ENCODE measurements around the gene PUSL1.

The PUSL1 gene

DNA sequence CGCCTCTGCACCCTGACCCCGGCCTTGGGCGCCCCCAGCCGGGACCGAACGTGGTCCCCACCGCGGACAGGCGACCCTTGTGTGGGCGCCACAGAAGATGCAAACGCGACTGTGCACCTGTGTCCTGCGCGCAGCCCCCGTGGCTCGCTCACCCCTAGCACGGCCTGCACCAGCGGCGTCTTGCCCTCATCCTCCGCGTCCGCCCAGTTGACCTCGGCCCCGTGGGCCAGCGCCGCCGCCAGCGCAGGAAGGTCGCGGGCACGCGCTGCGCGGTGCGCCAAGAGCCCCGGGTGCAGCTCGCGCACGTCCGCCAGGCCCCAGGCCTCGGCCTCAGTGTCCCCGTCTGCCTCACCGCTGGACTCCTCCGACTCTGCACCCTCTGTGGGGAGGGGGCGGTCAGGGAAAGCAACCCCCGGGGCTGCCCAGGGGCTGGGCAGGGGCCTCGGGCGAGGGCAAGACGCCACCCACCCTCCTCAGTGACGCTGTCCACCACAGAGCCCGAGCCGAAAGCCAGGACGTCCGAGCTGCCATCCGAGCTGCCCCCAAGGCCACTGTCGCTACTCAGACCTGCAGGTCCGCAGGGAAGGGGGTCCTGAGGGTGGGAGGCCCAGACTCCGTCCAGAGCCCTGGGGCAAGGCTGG is 14.0 kb upstream of the PUSL1 start:
- DNase-seq (ENCODE audit: low read depth, low spot score) = no peak

DNA sequence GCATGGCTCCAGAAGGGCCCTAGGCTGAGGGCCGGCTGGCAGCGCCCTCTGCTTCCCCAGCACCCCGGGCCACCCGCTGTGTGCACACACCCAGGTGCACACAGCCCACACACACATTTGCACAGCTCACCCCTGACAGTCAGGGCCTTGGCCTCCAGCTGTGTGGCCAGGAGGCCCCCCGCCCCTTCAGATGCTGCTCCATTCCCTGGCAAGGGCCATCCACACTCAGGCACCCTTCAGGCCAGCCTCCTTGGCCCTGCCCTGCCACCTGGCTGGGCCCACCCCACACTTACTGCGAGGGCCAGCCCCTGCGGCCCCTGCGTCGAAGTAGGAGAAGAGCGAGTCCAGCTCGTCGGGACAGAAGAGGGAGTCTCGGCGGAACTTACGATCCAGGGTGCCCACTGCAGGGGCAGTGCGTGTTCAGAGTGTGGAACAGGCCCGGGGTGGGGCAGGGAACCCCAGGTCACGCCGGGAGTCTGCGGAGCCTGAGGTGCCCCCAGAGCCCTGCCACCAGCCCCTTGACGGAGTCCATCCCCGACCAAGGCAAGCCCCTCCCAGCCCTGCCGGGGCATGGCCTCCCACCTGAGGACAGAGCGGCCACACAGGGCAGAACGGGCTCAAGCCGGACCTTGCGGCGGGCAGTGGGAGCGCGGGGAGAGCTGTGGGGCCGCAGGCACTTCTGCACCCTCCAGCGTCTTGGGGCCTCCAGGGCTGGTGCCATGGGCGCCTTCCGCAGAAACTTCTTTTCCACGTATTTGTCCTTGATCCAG is 13.1 kb upstream of the PUSL1 start:
- DNase-seq (ENCODE audit: low read depth, low spot score) = no peak

DNA sequence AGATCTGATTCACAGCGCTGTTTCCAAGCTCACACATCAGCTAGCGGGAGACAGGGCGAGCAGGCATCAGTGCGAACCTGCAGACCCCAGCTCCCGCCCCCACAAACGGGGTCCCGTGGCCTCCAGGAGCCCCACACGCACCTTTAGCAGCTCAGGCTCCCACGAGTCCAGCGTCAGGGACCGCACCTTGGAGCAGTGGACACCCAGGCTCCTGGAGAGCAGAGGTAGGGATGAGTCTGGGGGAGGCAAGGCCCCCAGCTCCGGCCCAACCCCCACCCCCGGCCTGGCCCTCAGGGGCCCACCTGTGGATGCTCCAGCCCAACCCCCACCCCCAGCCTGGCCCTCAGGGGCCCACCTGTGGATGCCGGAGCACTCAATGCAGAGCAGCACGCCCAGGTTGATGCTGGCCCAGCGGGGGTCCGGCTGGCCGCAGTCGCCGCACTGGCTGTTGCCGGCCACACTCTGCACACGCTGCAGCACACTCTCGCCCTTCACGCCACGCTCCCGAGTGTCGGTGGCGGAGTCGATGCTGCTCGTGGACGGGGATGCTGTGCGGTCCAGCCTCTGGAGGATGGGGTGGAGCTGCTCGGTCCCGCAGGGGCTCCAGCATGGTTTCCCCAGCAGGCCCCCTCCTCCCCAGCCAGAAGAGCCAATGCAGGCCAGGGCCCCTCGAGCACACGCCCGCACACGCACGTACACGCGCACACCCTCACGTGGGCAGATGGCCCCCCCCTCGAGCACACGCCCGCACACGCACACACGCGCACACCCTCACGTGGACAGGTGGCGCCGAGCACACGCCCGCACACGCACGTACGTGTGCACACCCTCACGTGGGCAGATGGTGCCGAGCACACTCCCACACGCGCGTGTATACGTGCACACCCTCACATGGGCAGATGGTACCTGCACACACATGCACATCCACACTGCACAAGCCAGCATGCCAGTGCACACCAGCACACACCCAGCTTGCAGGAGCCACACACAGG is 12.0 kb upstream of the PUSL1 start:
- no peak for DNase-seq (ENCODE audit: low read depth, low spot score)

DNA sequence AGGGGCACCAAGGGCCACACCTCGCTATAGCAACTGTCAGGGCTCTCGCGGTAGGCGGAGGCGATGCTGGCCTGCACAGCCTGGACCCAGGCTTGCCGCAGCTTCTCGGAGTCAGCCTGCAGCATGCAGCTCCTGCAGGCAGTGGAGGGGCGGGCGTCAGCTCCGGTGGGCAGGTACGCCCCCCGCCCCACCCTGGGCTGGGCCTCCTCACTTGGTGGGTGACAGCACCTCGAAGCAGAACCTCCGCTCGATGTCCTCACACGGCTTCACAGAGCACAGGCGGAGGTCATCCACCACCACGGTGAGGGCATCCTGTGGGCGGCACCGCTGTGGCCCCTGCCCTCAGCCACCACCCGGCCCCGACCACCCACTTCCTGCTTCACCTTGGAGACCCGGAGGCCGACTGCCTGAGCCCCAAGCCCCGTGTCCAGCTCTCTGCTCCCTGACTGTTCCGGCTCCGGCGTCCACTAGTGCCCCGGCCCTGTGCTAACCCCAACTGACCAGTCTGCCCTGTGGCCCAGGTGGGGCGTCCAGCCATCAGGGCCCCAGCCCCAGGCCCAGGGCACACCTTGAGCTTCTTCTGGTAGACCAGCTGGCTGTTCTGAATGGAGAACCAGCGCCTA is 10.5 kb upstream of the PUSL1 start:
- DNase-seq (ENCODE audit: low read depth, low spot score) = no peak

DNA sequence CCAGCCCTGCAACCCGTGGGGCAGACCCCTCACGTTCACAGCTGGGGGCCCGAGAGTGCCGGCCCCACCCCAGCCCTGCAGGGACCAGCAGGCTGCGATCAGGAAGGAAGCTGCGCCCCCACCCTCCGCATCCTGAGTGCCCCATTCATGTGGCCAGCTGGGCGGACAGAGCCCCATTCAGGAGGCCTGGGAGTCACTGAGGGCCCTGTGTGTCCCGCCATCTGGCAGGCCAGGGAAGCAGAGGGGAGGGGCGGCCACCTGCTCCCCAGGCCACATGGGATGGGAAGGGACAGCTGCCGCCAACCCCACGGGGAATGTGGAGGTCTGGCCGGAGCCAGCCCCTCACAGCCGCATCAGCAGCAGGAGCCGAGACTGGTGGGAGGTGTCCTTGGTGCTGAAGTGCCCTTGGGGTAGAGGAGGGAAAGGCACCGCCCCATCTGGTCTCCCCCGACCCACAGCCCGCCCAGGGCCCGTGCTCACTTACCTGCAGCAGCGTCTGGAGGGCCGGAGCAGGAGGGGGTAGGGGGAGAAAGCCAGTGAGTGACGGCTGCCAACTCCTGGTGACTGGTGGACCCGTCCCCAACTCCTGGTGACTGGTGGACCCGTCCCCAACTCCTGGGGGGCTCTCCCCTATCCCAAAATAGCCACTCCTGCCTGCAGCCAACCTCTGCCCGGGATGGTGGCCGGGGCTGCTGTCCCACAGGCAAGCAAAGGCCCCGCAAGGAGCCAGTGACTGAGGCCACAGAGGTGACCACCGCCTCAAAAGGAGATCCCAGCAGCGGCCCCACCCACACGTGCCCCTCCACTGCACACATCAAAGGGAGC is 9.3 kb upstream of the PUSL1 start:
- peak; percentile 56 for DNase-seq (ENCODE audit: low read depth, low spot score)

DNA sequence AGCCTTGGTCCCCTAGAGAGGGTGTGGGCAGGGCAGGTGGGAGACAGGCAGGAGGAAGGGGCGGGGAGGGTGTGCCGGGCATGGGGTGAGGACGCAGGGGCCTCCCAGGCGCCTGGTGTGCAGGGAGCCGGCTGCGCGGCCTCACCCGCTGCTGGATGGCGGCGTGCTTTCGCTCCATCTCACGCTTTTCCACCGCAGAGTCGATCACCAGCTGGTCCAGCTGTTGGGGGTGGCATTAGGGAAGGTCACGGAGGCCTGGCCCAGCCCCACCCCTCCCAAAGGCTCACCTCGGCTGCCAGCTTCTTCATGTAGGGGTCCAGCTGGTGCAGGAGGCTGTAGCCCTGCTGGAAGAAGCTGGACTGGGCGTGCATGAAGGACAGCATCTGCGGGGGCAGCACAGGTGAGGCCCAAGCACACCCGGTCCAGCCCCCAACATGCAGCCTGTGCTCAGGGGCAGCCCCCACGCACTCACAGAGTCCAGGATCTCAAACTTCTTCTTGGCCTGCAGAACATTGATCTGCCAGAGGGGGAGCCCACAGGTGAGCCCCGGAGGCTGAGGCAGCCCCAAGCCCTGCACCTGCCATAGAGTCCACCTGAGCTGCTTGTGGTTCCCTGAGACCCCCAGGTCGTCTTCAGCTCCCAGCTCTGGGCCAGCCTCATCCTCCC is 8.6 kb upstream of the PUSL1 start:
- DNase-seq (ENCODE audit: low read depth, low spot score) = no peak

DNA sequence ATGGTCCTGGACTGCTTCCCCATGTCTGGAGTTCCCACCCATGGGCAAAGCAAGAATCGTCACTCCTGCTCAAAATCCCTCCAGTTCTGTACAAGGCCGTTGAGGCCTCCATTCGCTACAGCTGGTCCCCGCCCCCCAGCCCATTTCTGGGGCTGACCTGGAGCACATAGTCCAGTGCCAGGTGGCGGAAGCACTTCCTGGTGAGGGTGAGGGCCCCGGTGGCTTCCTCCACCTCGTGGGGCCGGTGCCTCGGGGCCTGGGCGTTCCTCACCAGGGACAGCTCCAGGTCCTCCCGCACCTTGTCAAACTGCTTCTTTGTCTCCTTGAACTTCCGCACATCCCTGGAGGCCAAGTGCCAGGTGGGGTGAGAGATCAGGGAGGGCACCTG is 8.1 kb upstream of the PUSL1 start:
- DNase-seq (ENCODE audit: low read depth, low spot score) = no peak

DNA sequence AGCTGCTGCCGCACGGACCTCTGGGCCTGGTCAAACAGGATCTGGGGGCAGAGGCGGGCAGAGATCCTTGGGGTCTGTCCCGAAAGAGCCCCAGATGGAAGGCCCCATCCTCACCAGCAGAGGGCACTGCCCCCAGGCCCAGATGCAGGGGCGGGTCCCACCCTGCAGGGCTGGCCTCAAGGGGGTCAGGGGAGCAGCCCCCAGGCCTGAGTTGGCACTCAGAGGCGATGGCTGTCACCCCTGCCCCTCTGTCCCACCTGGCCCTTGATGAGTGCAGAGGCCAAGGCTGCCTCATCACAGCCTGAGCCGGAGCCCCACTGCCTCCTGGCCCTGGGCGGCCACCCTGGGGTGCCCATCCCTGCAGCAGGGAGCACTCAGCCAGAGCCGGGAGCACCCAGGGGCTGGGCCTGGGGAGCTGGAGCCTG is 6.4 kb upstream of the PUSL1 start:
- DNase-seq (ENCODE audit: low read depth, low spot score) = no peak

DNA sequence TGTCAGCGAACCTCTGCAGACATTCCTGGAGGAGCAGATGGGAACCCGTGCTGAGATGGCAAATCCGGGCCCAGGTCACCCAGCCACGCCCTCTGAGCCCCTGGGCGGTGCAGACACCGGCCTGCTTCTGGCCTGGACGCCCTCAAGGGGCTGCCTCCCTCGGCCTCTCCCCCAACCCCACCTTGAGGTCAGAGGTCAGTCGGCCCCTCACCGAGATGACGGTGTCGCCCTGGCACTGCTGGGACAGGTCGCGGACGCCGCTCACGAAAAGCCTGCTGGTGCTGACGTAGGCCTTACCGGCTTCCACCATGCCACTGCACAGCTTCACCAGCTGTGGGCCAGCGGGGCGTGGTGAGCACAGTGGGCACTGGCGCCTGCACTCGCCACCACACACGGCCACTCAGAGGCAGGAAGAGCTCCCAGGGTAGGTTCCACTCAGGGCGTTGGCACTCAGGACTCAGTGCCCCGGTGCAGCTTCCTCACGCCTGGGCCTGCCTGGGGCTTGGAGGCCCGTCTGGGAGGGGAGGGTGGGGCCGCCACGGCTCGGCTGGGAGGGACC is 5.4 kb upstream of the PUSL1 start:
- DNase-seq (ENCODE audit: low read depth, low spot score) = no peak

DNA sequence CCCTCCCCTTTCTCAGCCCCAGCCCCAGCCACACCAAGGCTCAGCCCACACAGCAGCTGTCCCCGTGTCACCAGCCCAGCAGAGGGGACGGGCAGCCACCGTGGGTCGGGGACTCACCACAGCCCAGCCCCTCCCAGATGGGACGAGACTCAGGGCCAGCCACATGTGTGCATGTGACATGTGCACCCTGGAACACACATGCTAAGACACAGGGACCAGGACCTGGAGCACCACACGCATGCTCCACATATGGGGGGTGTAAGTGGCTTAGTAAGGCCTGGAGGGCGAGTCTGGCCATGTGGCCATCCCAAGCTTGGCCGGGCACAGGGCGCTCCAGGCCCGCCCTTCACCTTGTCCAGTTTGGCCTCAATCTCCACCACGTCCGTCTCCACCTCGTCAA is 4.7 kb upstream of the PUSL1 start:
- DNase-seq (ENCODE audit: low read depth, low spot score) = no peak

DNA sequence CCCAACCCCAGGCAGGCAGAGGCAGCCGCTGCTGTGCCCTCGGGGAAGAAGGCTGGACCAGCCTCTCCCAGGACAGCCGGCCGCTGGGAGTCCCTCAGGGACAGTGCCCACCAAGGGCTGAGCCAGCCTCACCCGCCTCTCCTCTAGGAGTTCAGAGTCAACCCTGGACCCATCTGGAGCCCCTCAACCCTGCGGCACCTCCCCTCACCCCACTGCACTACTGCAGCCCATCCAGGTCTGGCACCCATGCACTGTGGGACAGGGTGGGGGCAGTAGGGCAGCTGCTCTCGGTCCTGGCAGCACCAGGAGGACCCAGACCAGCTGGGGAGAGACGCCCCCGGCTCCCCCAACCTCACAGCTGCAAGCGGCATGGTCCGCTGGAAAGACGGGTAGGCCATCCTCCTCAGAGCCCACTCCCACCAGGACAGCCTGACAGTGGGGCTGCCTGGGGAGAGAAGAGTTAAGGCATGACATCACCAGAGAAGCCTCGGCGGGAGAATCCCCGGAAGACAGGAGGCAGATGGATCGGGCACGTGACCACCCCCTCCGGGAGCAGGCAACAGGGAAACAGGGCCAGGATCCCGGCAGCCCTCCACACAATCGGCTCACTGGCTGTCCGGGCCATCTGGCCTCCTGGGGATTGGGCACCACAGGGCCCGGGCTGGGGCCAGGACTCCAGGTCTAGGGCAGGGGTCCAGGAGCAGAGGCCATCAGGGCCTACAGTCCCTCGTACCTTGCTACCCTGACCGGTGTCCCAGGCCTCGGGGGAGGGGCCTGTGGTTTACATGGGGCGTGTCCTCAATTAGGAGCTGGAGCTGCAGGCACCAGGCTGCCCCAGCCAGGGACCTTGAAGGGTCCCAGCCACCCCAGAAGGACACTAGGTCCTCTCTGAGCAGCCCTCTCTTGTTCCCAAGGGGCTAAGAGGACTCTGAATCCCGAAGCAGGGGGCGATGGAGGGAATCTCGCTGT is 3.8 kb upstream of the PUSL1 start:
- DNase-seq (ENCODE audit: low read depth, low spot score) = peak; percentile 73

DNA sequence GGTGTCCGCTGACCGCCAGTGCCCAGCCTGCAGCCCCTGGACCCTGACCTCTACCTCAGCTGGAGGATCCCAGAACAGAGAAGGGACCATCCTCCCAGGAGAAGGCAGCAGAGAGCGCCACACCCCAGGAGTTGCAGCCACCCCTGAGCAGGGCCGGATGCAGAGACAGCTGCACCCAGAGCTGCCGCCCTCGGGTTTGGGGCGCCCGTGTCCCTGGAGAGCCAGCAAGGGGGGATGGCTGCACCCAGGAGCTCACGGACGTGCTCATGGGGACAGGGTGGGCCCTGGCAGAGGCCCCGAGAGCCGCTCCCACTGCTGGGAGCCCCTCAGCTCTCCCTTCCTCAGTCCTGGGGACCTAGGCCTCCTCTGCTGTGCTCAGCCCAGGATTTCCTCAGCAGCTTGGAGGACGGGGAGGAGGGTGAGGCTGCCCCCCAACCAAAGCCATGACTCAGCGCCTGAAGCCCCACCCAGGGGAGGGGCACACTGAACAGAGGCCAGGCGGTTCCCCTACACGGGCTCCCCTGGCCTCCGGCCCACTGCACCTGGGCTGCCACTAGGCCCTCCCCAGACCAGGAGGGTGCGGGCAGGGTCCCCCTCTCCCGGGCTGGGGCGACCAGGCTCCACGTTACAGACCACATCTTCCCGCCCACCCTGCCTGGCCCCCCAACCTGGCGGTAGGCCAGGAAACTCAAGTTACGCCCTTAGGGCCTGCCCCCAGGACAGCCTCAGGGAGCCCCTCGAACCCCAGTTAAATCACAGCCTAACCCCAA is 2.9 kb upstream of the PUSL1 start:
- peak; percentile 75 for DNase-seq (ENCODE audit: low read depth, low spot score)

DNA sequence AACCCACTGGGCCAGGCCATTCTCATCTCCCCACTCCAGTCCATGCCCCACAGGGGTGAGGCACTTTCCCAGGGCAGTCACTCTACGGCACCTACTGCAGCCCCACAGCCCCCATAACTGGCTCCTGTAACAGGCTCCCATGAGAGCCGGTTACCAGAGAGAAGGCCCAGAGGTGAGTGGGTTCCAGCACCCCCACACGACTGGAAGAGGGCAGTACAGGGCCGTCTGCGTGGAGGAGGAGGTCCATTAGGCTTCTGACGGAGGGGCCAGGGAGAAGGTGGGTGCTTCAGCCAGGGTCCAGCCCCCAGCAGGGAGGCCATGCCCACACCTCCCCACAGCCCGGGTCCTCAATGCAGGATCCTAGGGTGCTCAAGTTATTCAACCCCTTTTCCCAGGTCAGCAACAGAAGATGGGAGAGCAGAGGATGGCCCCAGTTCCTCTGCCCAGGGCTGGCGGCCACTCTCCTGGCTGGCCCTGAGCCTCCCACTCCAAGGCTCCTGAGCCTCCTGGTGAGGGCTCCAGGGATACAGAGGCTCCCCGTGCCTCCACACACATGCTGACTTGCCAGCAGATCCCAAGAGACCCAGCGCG is 2.2 kb upstream of the PUSL1 start:
- DNase-seq (ENCODE audit: low read depth, low spot score) = peak; percentile 39

DNA sequence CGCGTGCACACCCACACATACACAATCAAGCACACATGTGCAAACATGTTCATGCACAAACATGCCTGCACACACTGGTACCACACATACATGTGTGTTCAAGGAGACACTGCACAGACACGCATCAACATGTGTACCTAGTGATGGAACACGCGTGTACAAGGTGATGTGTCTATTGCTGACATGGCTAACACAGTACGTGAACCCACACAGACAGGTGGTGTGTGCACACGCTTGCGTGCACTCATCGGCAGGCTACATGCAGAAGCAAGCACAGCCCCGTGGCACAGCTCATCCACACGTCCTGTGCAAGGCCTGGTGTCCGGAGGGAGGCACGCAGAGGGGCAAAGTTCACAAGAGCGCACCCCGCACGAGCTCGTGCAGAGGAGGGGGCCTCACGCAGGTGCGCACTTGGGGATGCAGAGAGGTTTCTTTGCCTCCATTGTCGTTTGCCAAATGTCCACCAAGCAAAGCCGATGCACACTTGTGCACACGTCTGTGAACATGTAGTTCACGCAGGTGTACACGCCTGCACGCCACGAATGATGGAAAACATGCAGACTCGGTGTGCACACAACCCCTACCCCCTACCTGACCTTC is 1.6 kb upstream of the PUSL1 start:
- DNase-seq (ENCODE audit: low read depth, low spot score) = no peak

DNA sequence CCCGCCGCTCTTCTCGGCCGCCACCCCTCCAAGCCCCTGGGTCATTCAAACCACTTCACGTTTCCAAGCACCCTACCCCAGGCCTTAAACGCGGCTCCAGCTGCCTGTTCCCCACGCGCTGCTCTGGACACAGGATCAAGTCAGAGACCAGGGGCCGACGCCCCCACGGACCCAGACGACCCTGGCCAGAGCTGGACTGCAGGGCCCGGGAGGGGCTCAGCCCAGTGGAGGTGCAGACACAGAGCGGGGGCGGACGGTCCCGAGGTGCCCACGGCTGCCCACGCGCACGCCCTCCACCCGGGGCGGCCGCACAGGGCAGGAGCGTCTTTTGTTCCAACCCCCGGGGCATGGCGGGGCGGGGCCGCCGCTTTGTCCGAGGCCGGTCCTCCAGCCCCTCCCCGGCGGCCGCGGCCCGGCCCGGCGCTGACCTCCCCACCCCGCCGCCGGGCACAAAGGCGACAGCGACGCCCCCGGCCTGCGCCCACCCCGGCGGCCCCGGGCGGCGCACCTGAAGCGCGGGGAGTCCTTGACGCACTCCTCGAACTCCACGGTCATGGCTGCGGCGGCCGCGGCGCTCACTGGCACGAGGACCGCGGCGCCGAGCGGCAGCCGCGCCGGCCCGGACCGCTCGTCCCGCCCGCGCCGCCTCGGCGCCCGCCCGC is 1.0 kb upstream of the PUSL1 start:
- no peak for DNase-seq (ENCODE audit: low read depth, low spot score)

DNA sequence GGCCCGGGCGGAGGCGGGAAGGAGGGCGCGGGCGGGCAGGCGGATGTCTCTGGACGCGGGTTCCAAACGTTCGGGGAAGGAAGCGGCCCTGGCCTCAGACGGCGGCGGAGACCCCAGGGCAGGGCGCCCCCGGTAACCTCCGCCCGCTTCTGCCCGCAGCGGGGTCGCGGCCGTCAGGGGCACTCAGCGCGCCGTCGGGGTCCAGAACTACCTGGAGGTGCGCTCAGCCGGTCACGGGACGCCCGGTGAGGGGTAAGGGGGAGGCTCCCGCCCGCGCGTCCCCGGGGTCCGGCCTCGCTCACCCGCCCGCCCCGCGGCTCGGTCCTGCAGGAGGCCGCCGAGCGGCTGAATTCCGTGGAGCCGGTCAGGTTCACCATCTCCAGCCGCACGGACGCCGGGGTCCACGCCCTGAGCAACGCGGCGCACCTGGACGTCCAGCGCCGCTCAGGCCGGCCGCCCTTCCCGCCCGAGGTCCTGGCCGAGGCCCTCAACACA is 406 bp downstream of the PUSL1 start:
- DNase-seq (ENCODE audit: low read depth, low spot score) = no peak

Data from astrocyte of the hippocampus (primary cell).